Measurements from ENCODE around the gene FAM53A.
"Not testable (repeated sequence)": the region's sequence is repeated elsewhere in the genome, so short reads cannot be mapped to it uniquely, and the experiment has no call there.

The FAM53A gene

DNA sequence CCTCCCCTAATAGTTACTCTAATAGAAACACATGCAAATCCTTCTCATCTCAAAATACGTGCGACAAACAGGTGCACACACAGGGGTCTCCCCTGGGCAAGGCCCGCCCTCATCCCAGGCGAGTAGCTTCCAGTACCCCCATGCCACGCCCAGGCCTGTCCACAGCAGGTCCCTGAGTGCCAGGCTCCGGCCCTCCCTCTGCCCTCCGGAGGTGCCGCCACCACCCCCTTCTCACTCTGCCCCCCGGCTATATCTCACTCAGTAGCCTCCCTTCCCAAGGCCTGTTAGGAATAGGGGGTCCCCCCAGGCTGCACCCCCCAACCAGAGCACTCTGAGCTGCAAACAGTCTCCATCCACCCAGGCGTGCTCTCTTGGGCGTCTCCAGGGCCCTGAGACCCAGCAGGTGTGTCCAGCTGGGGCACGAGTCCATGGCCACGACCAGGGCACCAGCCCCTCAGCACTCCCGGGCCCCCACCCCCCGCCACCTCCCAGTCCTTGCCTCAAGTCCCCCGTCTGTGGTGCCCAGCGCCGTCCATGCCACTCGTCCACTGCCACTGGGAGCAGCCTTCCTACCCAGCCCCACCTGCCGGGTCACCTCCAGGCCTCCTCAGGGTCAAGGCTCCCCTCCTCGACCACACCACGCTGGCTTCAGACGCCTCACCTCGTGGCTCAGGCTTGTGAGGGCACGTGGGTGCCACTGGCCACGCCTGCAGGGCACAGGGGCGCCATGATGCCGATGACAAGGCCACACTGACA is 41.7 kb downstream of the FAM53A start:
- CTCF ChIA-PET, result no interaction called here
- TF ChIP-seq LEF1 (IDR thresholded peaks at IDR 0.05; ENCODE audit: borderline replicate concordance), result no peak
- TF ChIP-seq TARDBP (IDR thresholded peaks at IDR 0.05), result no peak
- TF ChIP-seq FOXK2 (IDR thresholded peaks at IDR 0.05), result no peak
- TF ChIP-seq HDGF (IDR thresholded peaks at IDR 0.05; ENCODE audit: borderline replicate concordance), result no peak
- no peak for TF ChIP-seq FOXA1 (IDR thresholded peaks at IDR 0.05)
- no peak for TF ChIP-seq L3MBTL2 (conservative IDR thresholded peaks at IDR 0.05)
- no peak for TF ChIP-seq ZNF384 (IDR thresholded peaks at IDR 0.05)
- TF ChIP-seq SUZ12 (IDR thresholded peaks at IDR 0.05), result no peak
- POLR2A ChIA-PET, result interaction anchor here (1.0 kb wide), 1 partner anchor 79 kb away, joined by 3 read pairs; the partner anchor contains the start of genes TACC3 and TMEM129
- no peak for DNase-seq (ENCODE audit: extremely low spot score)

DNA sequence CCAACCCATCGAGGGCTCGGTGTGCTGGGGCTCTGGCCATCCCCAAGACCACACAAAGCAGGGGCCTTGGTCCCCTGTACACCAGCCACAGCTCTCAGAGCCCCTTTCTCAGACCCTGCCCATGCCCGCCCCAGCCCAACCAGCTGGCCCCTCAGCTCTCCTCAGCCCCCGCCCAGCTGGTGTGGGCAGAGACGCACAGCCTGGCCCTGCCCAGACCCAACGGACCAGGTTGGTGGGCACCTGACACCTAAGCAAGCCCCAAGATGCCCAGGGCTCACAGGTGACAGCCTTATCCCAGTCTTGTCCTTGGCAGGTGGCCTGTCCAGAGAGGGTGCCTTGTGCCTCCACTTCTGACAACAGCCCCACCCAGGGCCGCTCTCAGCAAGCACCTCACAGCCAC is 42.4 kb downstream of the FAM53A start:
- no peak for DNase-seq (ENCODE audit: extremely low spot score)
- no peak for TF ChIP-seq LEF1 (IDR thresholded peaks at IDR 0.05; ENCODE audit: borderline replicate concordance)
- no peak for TF ChIP-seq PKNOX1 (IDR thresholded peaks at IDR 0.05)
- TF ChIP-seq ELF4 (IDR thresholded peaks at IDR 0.05), result no peak
- no peak for TF ChIP-seq ZNF384 (IDR thresholded peaks at IDR 0.05)
- TF ChIP-seq SUZ12 (IDR thresholded peaks at IDR 0.05), result no peak
- TF ChIP-seq SP1 (IDR thresholded peaks at IDR 0.05), result no peak
- TF ChIP-seq FOXA1 (IDR thresholded peaks at IDR 0.05), result no peak
- TF ChIP-seq BHLHE40 (IDR thresholded peaks at IDR 0.05; ENCODE audit: borderline replicate concordance), result no peak
- TF ChIP-seq TARDBP (IDR thresholded peaks at IDR 0.05), result no peak
- no peak for TF ChIP-seq CTBP1 (IDR thresholded peaks at IDR 0.05; ENCODE audit: borderline replicate concordance)
- TF ChIP-seq FOXK2 (IDR thresholded peaks at IDR 0.05), result no peak
- TF ChIP-seq L3MBTL2 (conservative IDR thresholded peaks at IDR 0.05), result no peak
- no peak for TF ChIP-seq HDGF (IDR thresholded peaks at IDR 0.05; ENCODE audit: borderline replicate concordance)
- no peak for TF ChIP-seq ARNT (IDR thresholded peaks at IDR 0.05)
- TF ChIP-seq NFRKB (IDR thresholded peaks at IDR 0.05), result no peak
- TF ChIP-seq FOXM1 (IDR thresholded peaks at IDR 0.05; ENCODE audit: borderline replicate concordance), result no peak
- ChIA-PET POLR2A (no interaction called here), CTCF (no interaction called here)

DNA sequence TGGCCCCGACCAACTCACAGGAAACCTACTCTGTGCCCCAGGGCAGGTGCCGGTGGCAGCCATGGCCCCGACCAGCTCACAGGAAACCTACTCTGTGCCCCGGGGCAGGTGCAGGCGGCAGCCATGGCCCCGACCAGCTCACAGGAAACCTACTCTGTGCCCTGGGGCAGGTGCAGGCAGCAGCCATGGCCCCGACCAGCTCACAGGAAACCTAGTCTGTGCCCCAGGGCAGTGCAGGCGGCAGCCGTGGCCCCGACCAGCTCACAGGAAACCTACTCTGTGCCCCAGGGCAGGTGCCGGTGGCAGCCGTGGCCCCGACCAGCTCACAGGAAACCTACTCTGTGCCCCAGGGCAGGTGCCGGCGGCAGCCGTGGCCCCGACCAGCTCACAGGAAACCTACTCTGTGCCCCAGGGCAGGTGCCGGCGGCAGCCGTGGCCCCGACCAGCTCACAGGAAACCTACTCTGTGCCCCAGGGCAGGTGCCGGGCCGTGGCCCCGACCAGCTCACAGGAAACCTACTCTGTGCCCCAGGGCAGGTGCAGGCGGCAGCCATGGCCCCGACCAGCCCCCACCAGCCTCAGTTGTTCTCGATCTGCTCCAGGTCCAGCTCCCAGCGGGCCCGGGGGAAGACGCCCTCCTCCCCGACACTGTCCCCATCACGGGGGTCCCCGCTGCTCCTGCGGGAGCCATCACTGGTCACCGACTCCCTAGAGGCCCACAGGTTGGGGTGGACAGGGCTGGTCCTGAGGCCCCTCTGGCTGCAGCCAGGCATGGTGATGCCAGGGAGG is 43.2 kb downstream of the FAM53A start:
- CTCF ChIA-PET; DNase-seq (ENCODE audit: extremely low spot score); POLR2A ChIA-PET: not testable (repeated sequence)

- POLR2A ChIA-PET, result no interaction called here
- CTCF ChIA-PET, result no interaction called here
- no peak for TF ChIP-seq L3MBTL2 (conservative IDR thresholded peaks at IDR 0.05)
- TF ChIP-seq HDGF (IDR thresholded peaks at IDR 0.05; ENCODE audit: borderline replicate concordance), result no peak
- TF ChIP-seq ELF4 (IDR thresholded peaks at IDR 0.05), result no peak
- TF ChIP-seq ARNT (IDR thresholded peaks at IDR 0.05), result no peak
- TF ChIP-seq BHLHE40 (IDR thresholded peaks at IDR 0.05; ENCODE audit: borderline replicate concordance), result no peak
- TF ChIP-seq NFRKB (IDR thresholded peaks at IDR 0.05), result no peak
- TF ChIP-seq FOXA1 (IDR thresholded peaks at IDR 0.05), result no peak
- TF ChIP-seq SP1 (IDR thresholded peaks at IDR 0.05), result no peak
- TF ChIP-seq CTBP1 (IDR thresholded peaks at IDR 0.05; ENCODE audit: borderline replicate concordance), result no peak
- DNase-seq (ENCODE audit: extremely low spot score), result no peak
Measured at GRCh38 chr4:1640190-1640589, 43.9 kb downstream of the FAM53A start.

DNA sequence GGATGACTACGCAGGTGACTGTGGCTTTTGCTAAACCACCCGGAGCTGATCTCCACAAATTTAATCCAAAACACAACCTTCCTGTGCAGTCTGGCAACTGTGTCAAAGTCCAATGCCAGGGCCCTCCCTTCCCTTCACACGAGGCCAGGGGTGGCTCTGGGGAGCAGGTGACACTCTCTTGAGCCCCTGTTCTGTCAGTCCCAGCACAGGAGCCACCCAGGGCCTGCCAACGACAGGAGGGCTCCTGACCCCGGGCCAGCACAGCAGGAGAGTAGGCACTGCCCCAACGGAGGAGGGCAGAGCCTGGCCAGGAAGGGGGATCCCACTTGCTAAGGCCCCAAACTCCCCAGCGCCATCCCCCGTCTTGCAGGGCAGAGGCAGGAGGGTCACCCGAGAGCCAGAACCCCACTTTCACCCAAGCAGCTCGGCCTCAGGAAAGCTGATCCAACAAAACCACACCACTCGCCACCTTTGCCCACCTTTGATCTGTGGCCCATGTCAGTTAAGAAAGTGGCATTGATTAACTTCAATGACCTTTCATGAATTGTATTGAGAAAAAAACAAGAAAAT is 44.7 kb downstream of the FAM53A start:
- TF ChIP-seq NFRKB (IDR thresholded peaks at IDR 0.05) (no peak), LEF1 (IDR thresholded peaks at IDR 0.05; ENCODE audit: borderline replicate concordance) (no peak), FOXK2 (IDR thresholded peaks at IDR 0.05) (no peak), CTBP1 (IDR thresholded peaks at IDR 0.05; ENCODE audit: borderline replicate concordance) (no peak), BHLHE40 (IDR thresholded peaks at IDR 0.05; ENCODE audit: borderline replicate concordance) (no peak), TARDBP (IDR thresholded peaks at IDR 0.05) (no peak), FOXA1 (IDR thresholded peaks at IDR 0.05) (no peak), ELF4 (IDR thresholded peaks at IDR 0.05) (no peak)
- CTCF ChIA-PET, result no interaction called here
- DNase-seq (ENCODE audit: extremely low spot score), result no peak

GRCh38 chr4:1638873-1639272 is 45.2 kb downstream of the FAM53A start:
- DNase-seq (ENCODE audit: extremely low spot score), result no peak
- ChIA-PET POLR2A (no interaction called here), CTCF (no interaction called here)
- no peak for TF ChIP-seq NFRKB (IDR thresholded peaks at IDR 0.05)
- no peak for TF ChIP-seq FOXM1 (IDR thresholded peaks at IDR 0.05; ENCODE audit: borderline replicate concordance)
- no peak for TF ChIP-seq HDGF (IDR thresholded peaks at IDR 0.05; ENCODE audit: borderline replicate concordance)
- no peak for TF ChIP-seq FOXK2 (IDR thresholded peaks at IDR 0.05)
- no peak for TF ChIP-seq CTBP1 (IDR thresholded peaks at IDR 0.05; ENCODE audit: borderline replicate concordance)
- no peak for TF ChIP-seq ZNF384 (IDR thresholded peaks at IDR 0.05)
- TF ChIP-seq LEF1 (IDR thresholded peaks at IDR 0.05; ENCODE audit: borderline replicate concordance), result no peak
- TF ChIP-seq FOXA1 (IDR thresholded peaks at IDR 0.05), result no peak
- no peak for TF ChIP-seq SP1 (IDR thresholded peaks at IDR 0.05)
- TF ChIP-seq TARDBP (IDR thresholded peaks at IDR 0.05), result no peak
- no peak for TF ChIP-seq PKNOX1 (IDR thresholded peaks at IDR 0.05)
- no peak for TF ChIP-seq SUZ12 (IDR thresholded peaks at IDR 0.05)
- no peak for TF ChIP-seq L3MBTL2 (conservative IDR thresholded peaks at IDR 0.05)
- TF ChIP-seq ARNT (IDR thresholded peaks at IDR 0.05), result no peak
- TF ChIP-seq BHLHE40 (IDR thresholded peaks at IDR 0.05; ENCODE audit: borderline replicate concordance), result no peak
- TF ChIP-seq ELF4 (IDR thresholded peaks at IDR 0.05), result no peak

More for the DNA sequence above, 44.7 kb downstream of the FAM53A start:
- POLR2A ChIA-PET, result no interaction called here
